ENCODE data around the gene LLGL1.

LLGL1 gene

GRCh38 chr17:18233803-18234518 lies 8.5 kb downstream of the LLGL1 start:
- peaks cover 6% of the 10 kb centered on the region for H3K4me1 ChIP-seq (ENCODE audit: control insufficient read depth, low read depth, low read length)
- H3K9me3 ChIP-seq (ENCODE audit: control insufficient read depth, low read depth, low read length) = no peaks in the 10 kb centered on the region
- H3K36me3 ChIP-seq (ENCODE audit: control insufficient read depth, low read depth, low read length) = peaks cover 54% of the 10 kb centered on the region
- no peak overlapping the region for H3K27ac ChIP-seq (ENCODE audit: low read length)
- H3K9ac ChIP-seq (ENCODE audit: low read length) = no peak overlapping the region
- H3K4me3 ChIP-seq (ENCODE audit: low read length) = no peak overlapping the region
- H3K27me3 ChIP-seq (ENCODE audit: control insufficient read depth, insufficient read depth, low read length) = no peaks in the 10 kb centered on the region

GRCh38 chr17:18234853-18235380 lies 9.5 kb downstream of the LLGL1 start:
- no peak overlapping the region for H3K27ac ChIP-seq (ENCODE audit: low read length)
- H3K9me3 ChIP-seq (ENCODE audit: control insufficient read depth, low read depth, low read length) = no peaks in the 10 kb centered on the region
- H3K9ac ChIP-seq (ENCODE audit: low read length) = no peak overlapping the region
- peaks cover 6% of the 10 kb centered on the region for H3K4me1 ChIP-seq (ENCODE audit: control insufficient read depth, low read depth, low read length)
- H3K4me3 ChIP-seq (ENCODE audit: low read length) = no peak overlapping the region
- H3K27me3 ChIP-seq (ENCODE audit: control insufficient read depth, insufficient read depth, low read length) = no peaks in the 10 kb centered on the region
- peaks cover 59% of the 10 kb centered on the region for H3K36me3 ChIP-seq (ENCODE audit: control insufficient read depth, low read depth, low read length)

GRCh38 chr17:18235743-18236256 lies 10.4 kb downstream of the LLGL1 start:
- no peak overlapping the region for H3K9ac ChIP-seq (ENCODE audit: low read length)
- H3K27ac ChIP-seq (ENCODE audit: low read length) = no peak overlapping the region

GRCh38 chr17:18236494-18236893 lies 11.1 kb downstream of the LLGL1 start:
- H3K4me1 ChIP-seq (ENCODE audit: control insufficient read depth, low read depth, low read length) = no peaks in the 10 kb centered on the region
- peaks cover 66% of the 10 kb centered on the region for H3K36me3 ChIP-seq (ENCODE audit: control insufficient read depth, low read depth, low read length)
- no peak overlapping the region for H3K4me3 ChIP-seq (ENCODE audit: low read length)
- H3K27me3 ChIP-seq (ENCODE audit: control insufficient read depth, insufficient read depth, low read length) = no peaks in the 10 kb centered on the region
- no peak overlapping the region for H3K9ac ChIP-seq (ENCODE audit: low read length)
- no peak overlapping the region for H3K27ac ChIP-seq (ENCODE audit: low read length)
- H3K9me3 ChIP-seq (ENCODE audit: control insufficient read depth, low read depth, low read length) = no peaks in the 10 kb centered on the region

More at GRCh38 chr17:18235743-18236256, 10.4 kb downstream of the LLGL1 start:
- H3K4me1 ChIP-seq (ENCODE audit: control insufficient read depth, low read depth, low read length) = peaks cover 3% of the 10 kb centered on the region
- no peaks in the 10 kb centered on the region for H3K27me3 ChIP-seq (ENCODE audit: control insufficient read depth, insufficient read depth, low read length)
- H3K9me3 ChIP-seq (ENCODE audit: control insufficient read depth, low read depth, low read length) = no peaks in the 10 kb centered on the region
- no peak overlapping the region for H3K4me3 ChIP-seq (ENCODE audit: low read length)
- peaks cover 66% of the 10 kb centered on the region for H3K36me3 ChIP-seq (ENCODE audit: control insufficient read depth, low read depth, low read length)

- peaks cover 72% of the 10 kb centered on the region for H3K36me3 ChIP-seq (ENCODE audit: control insufficient read depth, low read depth, low read length)
These were observed 12.0 kb downstream of the LLGL1 start for GRCh38 chr17:18237461-18237860.

GRCh38 chr17:18238299-18238698 lies 12.9 kb downstream of the LLGL1 start:
- Histone ChIP-seq H3K4me3 (ENCODE audit: low read length) (no peak overlapping the region), H3K27ac (ENCODE audit: low read length) (no peak overlapping the region), H3K36me3 (ENCODE audit: control insufficient read depth, low read depth, low read length) (peaks cover 67% of the 10 kb centered on the region), H3K9ac (ENCODE audit: low read length) (no peak overlapping the region), H3K4me1 (ENCODE audit: control insufficient read depth, low read depth, low read length) (no peaks in the 10 kb centered on the region), H3K27me3 (ENCODE audit: control insufficient read depth, insufficient read depth, low read length) (no peaks in the 10 kb centered on the region), H3K9me3 (ENCODE audit: control insufficient read depth, low read depth, low read length) (no peaks in the 10 kb centered on the region)

More at GRCh38 chr17:18237461-18237860, 12.0 kb downstream of the LLGL1 start:
- Histone ChIP-seq H3K27me3 (ENCODE audit: control insufficient read depth, insufficient read depth, low read length) (no peaks in the 10 kb centered on the region), H3K27ac (ENCODE audit: low read length) (no peak overlapping the region), H3K9me3 (ENCODE audit: control insufficient read depth, low read depth, low read length) (no peaks in the 10 kb centered on the region), H3K4me1 (ENCODE audit: control insufficient read depth, low read depth, low read length) (no peaks in the 10 kb centered on the region), H3K4me3 (ENCODE audit: low read length) (no peak overlapping the region), H3K9ac (ENCODE audit: low read length) (no peak overlapping the region)

GRCh38 chr17:18240449-18240848 lies 15.0 kb downstream of the LLGL1 start:
- H3K36me3 ChIP-seq (ENCODE audit: control insufficient read depth, low read depth, low read length) = peaks cover 54% of the 10 kb centered on the region
- H3K9me3 ChIP-seq (ENCODE audit: control insufficient read depth, low read depth, low read length) = no peaks in the 10 kb centered on the region
- H3K27me3 ChIP-seq (ENCODE audit: control insufficient read depth, insufficient read depth, low read length) = no peaks in the 10 kb centered on the region
- no peaks in the 10 kb centered on the region for H3K4me1 ChIP-seq (ENCODE audit: control insufficient read depth, low read depth, low read length)
- no peak overlapping the region for H3K27ac ChIP-seq (ENCODE audit: low read length)
- no peak overlapping the region for H3K9ac ChIP-seq (ENCODE audit: low read length)
- H3K4me3 ChIP-seq (ENCODE audit: low read length) = no peak overlapping the region

GRCh38 chr17:18241229-18241871 lies 15.9 kb downstream of the LLGL1 start:
- Histone ChIP-seq H3K4me1 (ENCODE audit: control insufficient read depth, low read depth, low read length) (peaks cover 2% of the 10 kb centered on the region), H3K9ac (ENCODE audit: low read length) (no peak overlapping the region), H3K36me3 (ENCODE audit: control insufficient read depth, low read depth, low read length) (peaks cover 58% of the 10 kb centered on the region), H3K27ac (ENCODE audit: low read length) (no peak overlapping the region), H3K4me3 (ENCODE audit: low read length) (no peak overlapping the region), H3K27me3 (ENCODE audit: control insufficient read depth, insufficient read depth, low read length) (no peaks in the 10 kb centered on the region), H3K9me3 (ENCODE audit: control insufficient read depth, low read depth, low read length) (no peaks in the 10 kb centered on the region)

- peaks cover 6% of the 10 kb centered on the region for H3K4me1 ChIP-seq (ENCODE audit: control insufficient read depth, low read depth, low read length)
- H3K27me3 ChIP-seq (ENCODE audit: control insufficient read depth, insufficient read depth, low read length) = no peaks in the 10 kb centered on the region
- no peaks in the 10 kb centered on the region for H3K9me3 ChIP-seq (ENCODE audit: control insufficient read depth, low read depth, low read length)
- no peak overlapping the region for H3K9ac ChIP-seq (ENCODE audit: low read length)
- no peak overlapping the region for H3K4me3 ChIP-seq (ENCODE audit: low read length)
- peaks cover 41% of the 10 kb centered on the region for H3K36me3 ChIP-seq (ENCODE audit: control insufficient read depth, low read depth, low read length)
- no peak overlapping the region for H3K27ac ChIP-seq (ENCODE audit: low read length)
These were observed 19.8 kb downstream of the LLGL1 start for GRCh38 chr17:18245038-18245776.

GRCh38 chr17:18246109-18246725 lies 20.8 kb downstream of the LLGL1 start:
- Histone ChIP-seq H3K4me1 (ENCODE audit: control insufficient read depth, low read depth, low read length) (peaks cover 6% of the 10 kb centered on the region), H3K9ac (ENCODE audit: low read length) (no peak overlapping the region), H3K27ac (ENCODE audit: low read length) (no peak overlapping the region), H3K9me3 (ENCODE audit: control insufficient read depth, low read depth, low read length) (no peaks in the 10 kb centered on the region), H3K4me3 (ENCODE audit: low read length) (peak overlapping the region; percentile 51), H3K27me3 (ENCODE audit: control insufficient read depth, insufficient read depth, low read length) (no peaks in the 10 kb centered on the region), H3K36me3 (ENCODE audit: control insufficient read depth, low read depth, low read length) (peaks cover 47% of the 10 kb centered on the region)

Data from iPS-18a (cell line).